ENCODE measurements around the gene USP5.

Gene USP5

DNA sequence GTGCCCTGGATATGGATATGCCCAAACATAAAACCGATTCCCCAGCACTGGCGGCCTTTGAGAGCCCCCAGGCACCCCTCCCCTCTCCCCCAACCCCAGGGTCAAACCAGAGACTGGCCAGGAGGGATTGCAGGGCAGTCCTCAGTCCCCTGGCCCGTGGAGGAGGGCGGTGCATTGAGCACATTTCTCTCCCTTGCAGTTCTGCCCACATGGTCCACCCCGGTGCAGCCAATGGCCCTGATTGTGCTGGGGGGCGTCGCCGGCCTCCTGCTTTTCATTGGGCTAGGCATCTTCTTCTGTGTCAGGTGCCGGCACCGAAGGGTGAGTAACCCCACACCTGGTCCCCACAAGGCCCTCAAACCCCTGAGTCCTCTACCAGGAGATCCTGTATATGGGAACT, 33.7 kb upstream of the USP5 start:
- no peak overlapping the region for H3K4me2 ChIP-seq
- no peaks in the 10 kb centered on the region for H3K79me2 ChIP-seq (ENCODE audit: insufficient read depth, low read depth)
- H3K27me3 ChIP-seq (ENCODE audit: insufficient read depth, low read depth) = peaks cover 33% of the 10 kb centered on the region

DNA sequence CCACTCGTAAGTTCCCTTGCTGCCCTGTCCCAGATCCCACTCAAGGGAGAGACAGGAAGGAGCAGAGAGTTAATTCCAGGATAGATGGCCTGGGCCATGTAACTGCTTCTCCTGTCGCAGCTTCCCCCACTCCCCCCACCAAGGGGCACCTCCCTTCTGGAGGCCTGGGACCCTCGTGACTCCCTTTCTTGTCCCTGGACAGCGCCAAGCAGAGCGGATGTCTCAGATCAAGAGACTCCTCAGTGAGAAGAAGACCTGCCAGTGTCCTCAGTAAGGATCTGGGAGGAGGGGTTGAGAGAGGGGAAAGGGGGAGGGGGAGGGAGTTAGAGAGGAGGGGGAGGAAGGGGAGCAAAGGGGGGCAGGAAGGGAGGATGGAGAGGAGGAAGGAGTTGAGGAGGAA, 33.3 kb upstream of the USP5 start:
- no peaks in the 10 kb centered on the region for H3K4me1 ChIP-seq (ENCODE audit: low read depth, poor library complexity, severe bottlenecking)
- H3K4me2 ChIP-seq = no peak overlapping the region
- no peaks in the 10 kb centered on the region for H3K36me3 ChIP-seq (ENCODE audit: insufficient read depth)
- no peak overlapping the region for H3K27ac ChIP-seq
- H3K4me3 ChIP-seq (IDR thresholded peaks at IDR 0.05; ENCODE audit: insufficient read depth, low read depth, low read length) = no peak overlapping the region
- no peak overlapping the region for H3K9ac ChIP-seq
- no peak overlapping the region for H2AFZ ChIP-seq (ENCODE audit: low read depth)
- peaks cover 37% of the 10 kb centered on the region for H3K27me3 ChIP-seq (ENCODE audit: insufficient read depth, low read depth)
- H3K79me2 ChIP-seq (ENCODE audit: insufficient read depth, low read depth) = no peaks in the 10 kb centered on the region
- H4K20me1 ChIP-seq (ENCODE audit: insufficient read depth) = no peaks in the 10 kb centered on the region
- no peak for TF ChIP-seq CTCF (conservative IDR thresholded peaks at IDR 0.05; ENCODE audit: low read depth, low read length)

More for the DNA sequence above, 33.7 kb upstream of the USP5 start:
- Histone ChIP-seq H3K4me1 (ENCODE audit: low read depth, poor library complexity, severe bottlenecking) (no peaks in the 10 kb centered on the region), H3K27ac (no peak overlapping the region), H4K20me1 (ENCODE audit: insufficient read depth) (no peaks in the 10 kb centered on the region), H3K36me3 (ENCODE audit: insufficient read depth) (no peaks in the 10 kb centered on the region), H2AFZ (ENCODE audit: low read depth) (no peak overlapping the region), H3K9ac (no peak overlapping the region), H3K4me3 (IDR thresholded peaks at IDR 0.05; ENCODE audit: insufficient read depth, low read depth, low read length) (no peak overlapping the region)
- TF ChIP-seq CTCF (conservative IDR thresholded peaks at IDR 0.05; ENCODE audit: low read depth, low read length) = no peak

DNA sequence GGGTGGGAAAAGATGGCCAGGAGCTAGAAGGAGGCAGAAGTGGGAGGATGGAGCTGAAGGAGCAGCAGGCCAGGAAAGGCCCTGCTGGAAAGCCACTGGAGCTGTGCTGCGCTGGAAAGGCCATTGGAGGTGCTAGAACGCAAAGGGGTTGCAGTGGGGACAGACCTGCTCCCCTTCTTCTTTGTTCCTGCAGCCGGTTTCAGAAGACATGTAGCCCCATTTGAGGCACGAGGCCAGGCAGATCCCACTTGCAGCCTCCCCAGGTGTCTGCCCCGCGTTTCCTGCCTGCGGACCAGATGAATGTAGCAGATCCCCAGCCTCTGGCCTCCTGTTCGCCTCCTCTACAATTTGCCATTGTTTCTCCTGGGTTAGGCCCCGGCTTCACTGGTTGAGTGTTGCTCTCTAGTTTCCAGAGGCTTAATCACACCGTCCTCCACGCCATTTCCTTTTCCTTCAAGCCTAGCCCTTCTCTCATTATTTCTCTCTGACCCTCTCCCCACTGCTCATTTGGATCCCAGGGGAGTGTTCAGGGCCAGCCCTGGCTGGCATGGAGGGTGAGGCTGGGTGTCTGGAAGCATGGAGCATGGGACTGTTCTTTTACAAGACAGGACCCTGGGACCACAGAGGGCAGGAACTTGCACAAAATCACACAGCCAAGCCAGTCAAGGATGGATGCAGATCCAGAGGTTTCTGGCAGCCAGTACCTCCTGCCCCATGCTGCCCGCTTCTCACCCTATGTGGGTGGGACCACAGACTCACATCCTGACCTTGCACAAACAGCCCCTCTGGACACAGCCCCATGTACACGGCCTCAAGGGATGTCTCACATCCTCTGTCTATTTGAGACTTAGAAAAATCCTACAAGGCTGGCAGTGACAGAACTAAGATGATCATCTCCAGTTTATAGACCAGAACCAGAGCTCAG, 32.6 kb upstream of the USP5 start:
- H3K36me3 ChIP-seq (ENCODE audit: insufficient read depth) = no peaks in the 10 kb centered on the region

GRCh38 chr12:6820166-6820565, 31.8 kb upstream of the USP5 start:
- Histone ChIP-seq H3K27ac (no peak overlapping the region), H3K4me1 (ENCODE audit: low read depth, poor library complexity, severe bottlenecking) (no peaks in the 10 kb centered on the region), H3K79me2 (ENCODE audit: insufficient read depth, low read depth) (no peaks in the 10 kb centered on the region), H2AFZ (ENCODE audit: low read depth) (no peak overlapping the region), H3K27me3 (ENCODE audit: insufficient read depth, low read depth) (peaks cover 48% of the 10 kb centered on the region), H3K36me3 (ENCODE audit: insufficient read depth) (no peaks in the 10 kb centered on the region), H3K4me3 (IDR thresholded peaks at IDR 0.05; ENCODE audit: insufficient read depth, low read depth, low read length) (no peak overlapping the region), H4K20me1 (ENCODE audit: insufficient read depth) (no peaks in the 10 kb centered on the region), H3K9ac (no peak overlapping the region), H3K4me2 (no peak overlapping the region)
- TF ChIP-seq CTCF (conservative IDR thresholded peaks at IDR 0.05; ENCODE audit: low read depth, low read length) = no peak

More for the DNA sequence above, 32.6 kb upstream of the USP5 start:
- Histone ChIP-seq H3K9ac (no peak overlapping the region), H3K79me2 (ENCODE audit: insufficient read depth, low read depth) (no peaks in the 10 kb centered on the region), H4K20me1 (ENCODE audit: insufficient read depth) (no peaks in the 10 kb centered on the region), H3K27ac (no peak overlapping the region), H3K4me3 (IDR thresholded peaks at IDR 0.05; ENCODE audit: insufficient read depth, low read depth, low read length) (no peak overlapping the region), H3K27me3 (ENCODE audit: insufficient read depth, low read depth) (peaks cover 44% of the 10 kb centered on the region), H3K4me2 (no peak overlapping the region), H3K4me1 (ENCODE audit: low read depth, poor library complexity, severe bottlenecking) (no peaks in the 10 kb centered on the region), H2AFZ (ENCODE audit: low read depth) (no peak overlapping the region)
- TF ChIP-seq CTCF (conservative IDR thresholded peaks at IDR 0.05; ENCODE audit: low read depth, low read length) = no peak

All from KMS-11 (cell line).